Measurements from ENCODE around the gene BRINP2. TPM values are rescaled to one million over a fixed set of nuclear protein-coding genes. Genes with fewer than 3 reads are reported as not detected.

The BRINP2 gene
- total and polyA plus RNA-seq, 4 donors, result 0.04 to 0.15 (median 0.05) TPM

GRCh38 chr1:177306981-177307380 is 136.2 kb downstream of the BRINP2 start:
- ATAC-seq (ENCODE audit: insufficient read depth, low FRiP score) (no peak), DNase-seq (no peak)
- H3K4me3 ChIP-seq, result no peak overlapping the region
- H3K4me1 ChIP-seq (ENCODE audit: control insufficient read depth in 5 of 5, insufficient read depth in 5 of 5, low read length in 5 of 5), result peaks cover 0 to 7% (median 5%) of the 10 kb centered on the region in 5 donors
- WGBS, 2 donors, result 83 to 89% methylated on average over 1 of the region's 1 CpG
- TF ChIP-seq CTCF (IDR thresholded peaks at IDR 0.05; ENCODE audit: control extremely low read depth, extremely low read depth), result no peak
- no peak overlapping the region for H3K9ac ChIP-seq (ENCODE audit: insufficient read depth in 1 of 2, low read length in 2 of 2)
- H3K27ac ChIP-seq (ENCODE audit: low read depth in 1 of 2, low read length in 1 of 2), result no peak overlapping the region
- no peaks in the 10 kb centered on the region for H3K36me3 ChIP-seq (ENCODE audit: control insufficient read depth in 4 of 4, insufficient read depth in 4 of 4, low read length in 4 of 4)
- no peaks in the 10 kb centered on the region for H3K9me3 ChIP-seq (ENCODE audit: control insufficient read depth in 4 of 4, insufficient read depth in 3 of 4, low read length in 3 of 4)
- no peaks in the 10 kb centered on the region for H3K27me3 ChIP-seq (ENCODE audit: control insufficient read depth in 3 of 3, insufficient read depth in 3 of 3, low read length in 2 of 3)

- no peaks in the 10 kb centered on the region for H3K27me3 ChIP-seq (ENCODE audit: control insufficient read depth in 3 of 3, insufficient read depth in 3 of 3, low read length in 2 of 3)
- H3K9ac ChIP-seq (ENCODE audit: insufficient read depth in 1 of 2, low read length in 2 of 2), result no peak overlapping the region
- TF ChIP-seq CTCF (IDR thresholded peaks at IDR 0.05; ENCODE audit: control extremely low read depth, extremely low read depth), result no peak
- no peaks in the 10 kb centered on the region for H3K36me3 ChIP-seq (ENCODE audit: control insufficient read depth in 4 of 4, insufficient read depth in 4 of 4, low read length in 4 of 4)
- no peak overlapping the region for H3K4me3 ChIP-seq
- no peak for DNase-seq
- H3K9me3 ChIP-seq (ENCODE audit: control insufficient read depth in 4 of 4, insufficient read depth in 3 of 4, low read length in 3 of 4), result no peaks in the 10 kb centered on the region
- no peak overlapping the region for H3K27ac ChIP-seq (ENCODE audit: low read depth in 1 of 2, low read length in 1 of 2)
- H3K4me1 ChIP-seq (ENCODE audit: control insufficient read depth in 5 of 5, insufficient read depth in 5 of 5, low read length in 5 of 5), result peaks cover 0 to 7% (median 0%) of the 10 kb centered on the region in 5 donors
- ATAC-seq (ENCODE audit: insufficient read depth, low FRiP score), result no peak
Measured at GRCh38 chr1:177307771-177308170, 137.0 kb downstream of the BRINP2 start.

GRCh38 chr1:177309880-177310279 is 139.1 kb downstream of the BRINP2 start:
- Histone ChIP-seq H3K4me3 (no peak overlapping the region), H3K9me3 (ENCODE audit: control insufficient read depth in 4 of 4, insufficient read depth in 3 of 4, low read length in 3 of 4) (peaks cover 0 to 2% (median 0%) of the 10 kb centered on the region in 4 donors), H3K4me1 (ENCODE audit: control insufficient read depth in 5 of 5, insufficient read depth in 5 of 5, low read length in 5 of 5) (peaks cover 0 to 7% (median 0%) of the 10 kb centered on the region in 5 donors), H3K36me3 (ENCODE audit: control insufficient read depth in 4 of 4, insufficient read depth in 4 of 4, low read length in 4 of 4) (no peaks in the 10 kb centered on the region), H3K27ac (ENCODE audit: low read depth in 1 of 2, low read length in 1 of 2) (no peak overlapping the region), H3K9ac (ENCODE audit: insufficient read depth in 1 of 2, low read length in 2 of 2) (no peak overlapping the region), H3K27me3 (ENCODE audit: control insufficient read depth in 3 of 3, insufficient read depth in 3 of 3, low read length in 2 of 3) (no peaks in the 10 kb centered on the region)
- 70 to 72% methylated on average over 2 of the region's 2 CpGs for WGBS, 2 donors
- DNase-seq (no peak), ATAC-seq (ENCODE audit: insufficient read depth, low FRiP score) (no peak)
- TF ChIP-seq CTCF (IDR thresholded peaks at IDR 0.05; ENCODE audit: control extremely low read depth, extremely low read depth), result no peak

GRCh38 chr1:177310326-177310725 is 139.6 kb downstream of the BRINP2 start:
- no peak overlapping the region for H3K9ac ChIP-seq (ENCODE audit: insufficient read depth in 1 of 2, low read length in 2 of 2)
- H3K27me3 ChIP-seq (ENCODE audit: control insufficient read depth in 3 of 3, insufficient read depth in 3 of 3, low read length in 2 of 3), result no peaks in the 10 kb centered on the region
- peaks cover 0 to 2% (median 0%) of the 10 kb centered on the region in 4 donors for H3K9me3 ChIP-seq (ENCODE audit: control insufficient read depth in 4 of 4, insufficient read depth in 3 of 4, low read length in 3 of 4)
- WGBS, 2 donors, result 74 to 81% methylated on average over 1 of the region's 1 CpG
- H3K4me1 ChIP-seq (ENCODE audit: control insufficient read depth in 5 of 5, insufficient read depth in 5 of 5, low read length in 5 of 5), result peaks cover 0 to 6% (median 0%) of the 10 kb centered on the region in 5 donors
- ATAC-seq (ENCODE audit: insufficient read depth, low FRiP score) (no peak), DNase-seq (no peak)
- no peak overlapping the region for H3K27ac ChIP-seq (ENCODE audit: low read depth in 1 of 2, low read length in 1 of 2)
- no peaks in the 10 kb centered on the region for H3K36me3 ChIP-seq (ENCODE audit: control insufficient read depth in 4 of 4, insufficient read depth in 4 of 4, low read length in 4 of 4)
- no peak overlapping the region for H3K4me3 ChIP-seq
- TF ChIP-seq CTCF (IDR thresholded peaks at IDR 0.05; ENCODE audit: control extremely low read depth, extremely low read depth), result no peak

Measured in lung (tissue), 12 donors.